IPS-20b (cell line): ENCODE data around the gene BPI.

Source experiments
- H3K27ac ChIP-seq: one replicate; pipeline ENCODE4 v1.5.1; 2013; ENCODE audit warnings: low read length
- H3K27me3 ChIP-seq: 2 replicates; pipeline ENCODE4 v1.6.1; 2013; ENCODE audit warnings: mild to moderate bottlenecking, low read length, inconsistent platforms; ENCODE audit not compliant: insufficient read depth
- H3K36me3 ChIP-seq: 2 replicates; pipeline ENCODE4 v1.6.1; 2013; ENCODE audit warnings: low read depth, mild to moderate bottlenecking, inconsistent platforms, low read length, moderate library complexity; ENCODE audit not compliant: insufficient read depth
- H3K4me1 ChIP-seq: 2 replicates; pipeline ENCODE4 v1.6.1; 2013; ENCODE audit warnings: mild to moderate bottlenecking, control low read depth, inconsistent platforms, low read length, moderate library complexity; ENCODE audit not compliant: insufficient read depth
- H3K4me3 ChIP-seq: 2 replicates; pipeline ENCODE4 v1.5.1; 2013; ENCODE audit warnings: mild to moderate bottlenecking, low read length, inconsistent platforms
- H3K9ac ChIP-seq: 2 replicates; pipeline ENCODE4 v1.6.1; 2013; ENCODE audit warnings: low read depth, mild to moderate bottlenecking, inconsistent platforms, low read length, moderate library complexity
- H3K9me3 ChIP-seq: 2 replicates; pipeline ENCODE4 v1.6.1; 2013; ENCODE audit warnings: mild to moderate bottlenecking, low read depth, low read length, inconsistent platforms; ENCODE audit not compliant: insufficient read depth

BPI gene

GRCh38 chr20:38296433-38296832, 7.5 kb upstream of the BPI start:
- no peak overlapping the region for H3K27ac ChIP-seq
- no peak overlapping the region for H3K4me3 ChIP-seq
- H3K4me1 ChIP-seq, result peaks cover 8% of the 10 kb centered on the region; the same call in 1 of the 2 replicates
- H3K27me3 ChIP-seq, result no peaks in the 10 kb centered on the region
- H3K36me3 ChIP-seq, result no peaks in the 10 kb centered on the region
- H3K9me3 ChIP-seq, result no peaks in the 10 kb centered on the region
- H3K9ac ChIP-seq, result no peak overlapping the region

- Histone ChIP-seq H3K36me3 (no peaks in the 10 kb centered on the region), H3K9me3 (no peaks in the 10 kb centered on the region), H3K27ac (no peak overlapping the region), H3K4me3 (no peak overlapping the region), H3K27me3 (no peaks in the 10 kb centered on the region), H3K9ac (no peak overlapping the region), H3K4me1 (peaks cover 8% of the 10 kb centered on the region; the same call in 1 of the 2 replicates)
These were observed 5.9 kb upstream of the BPI start for GRCh38 chr20:38297916-38298674.

DNA sequence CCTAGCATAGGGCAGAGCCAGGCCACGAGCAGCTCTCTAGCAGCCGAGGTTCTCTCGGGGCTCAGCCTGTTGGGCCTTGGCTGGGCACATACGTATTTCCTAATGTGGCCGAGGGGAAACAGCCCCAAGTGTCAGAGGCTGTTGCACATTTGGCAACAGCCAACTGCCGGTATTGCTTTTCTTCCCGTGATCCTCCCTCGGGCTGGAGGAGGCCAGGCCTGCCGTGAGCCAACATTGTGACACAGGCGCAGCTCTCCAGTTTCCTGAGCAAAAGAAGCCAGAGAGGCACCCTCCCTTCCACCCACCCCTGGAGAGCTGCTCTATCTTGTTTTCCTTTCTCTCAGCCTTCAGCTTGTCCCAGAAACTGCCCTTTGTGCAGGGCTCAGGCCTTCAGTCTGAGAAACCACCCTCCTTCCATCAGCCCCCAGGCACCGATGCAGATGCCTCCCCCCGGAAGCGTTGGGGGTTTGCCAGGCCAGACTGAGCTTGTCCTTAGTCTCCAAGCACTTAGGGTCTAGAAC, 5.1 kb upstream of the BPI start:
- H3K4me3 ChIP-seq, result no peak overlapping the region
- peaks cover 5% of the 10 kb centered on the region; the same call in 1 of the 2 replicates for H3K4me1 ChIP-seq
- no peaks in the 10 kb centered on the region for H3K9me3 ChIP-seq
- no peak overlapping the region for H3K27ac ChIP-seq
- H3K27me3 ChIP-seq, result no peaks in the 10 kb centered on the region
- H3K36me3 ChIP-seq, result no peaks in the 10 kb centered on the region
- H3K9ac ChIP-seq, result no peak overlapping the region

DNA sequence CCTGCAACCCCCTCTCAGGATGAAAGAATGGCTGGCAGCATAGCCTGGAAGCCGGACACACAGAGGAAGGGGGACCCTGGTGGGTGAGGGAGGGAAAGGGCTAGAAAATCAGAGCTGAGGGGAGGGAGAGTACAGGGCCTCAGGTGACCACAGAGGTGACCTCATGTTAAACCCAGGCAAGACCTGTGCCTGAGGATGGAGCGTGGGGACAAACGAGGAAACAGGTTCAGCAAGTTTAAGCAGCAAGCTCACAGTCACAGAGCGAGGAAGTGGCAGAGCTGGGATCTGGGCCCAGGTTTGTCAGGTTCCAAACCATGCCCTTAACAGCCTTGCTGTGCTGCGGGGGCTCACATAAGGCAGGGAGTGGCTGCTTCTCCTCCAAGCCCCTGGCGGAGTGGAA, 4.0 kb upstream of the BPI start:
- no peaks in the 10 kb centered on the region for H3K36me3 ChIP-seq
- no peak overlapping the region for H3K27ac ChIP-seq
- no peak overlapping the region for H3K4me3 ChIP-seq
- H3K27me3 ChIP-seq, result no peaks in the 10 kb centered on the region
- H3K9ac ChIP-seq, result no peak overlapping the region
- H3K4me1 ChIP-seq, result peaks cover 5% of the 10 kb centered on the region; the same call in 1 of the 2 replicates
- H3K9me3 ChIP-seq, result no peaks in the 10 kb centered on the region

GRCh38 chr20:38300438-38300837, 3.5 kb upstream of the BPI start:
- H3K27me3 ChIP-seq, result no peaks in the 10 kb centered on the region
- no peak overlapping the region for H3K9ac ChIP-seq
- no peak overlapping the region for H3K4me3 ChIP-seq
- no peaks in the 10 kb centered on the region for H3K36me3 ChIP-seq
- H3K9me3 ChIP-seq, result no peaks in the 10 kb centered on the region
- H3K4me1 ChIP-seq, result peaks cover 5% of the 10 kb centered on the region; the same call in 1 of the 2 replicates
- no peak overlapping the region for H3K27ac ChIP-seq

DNA sequence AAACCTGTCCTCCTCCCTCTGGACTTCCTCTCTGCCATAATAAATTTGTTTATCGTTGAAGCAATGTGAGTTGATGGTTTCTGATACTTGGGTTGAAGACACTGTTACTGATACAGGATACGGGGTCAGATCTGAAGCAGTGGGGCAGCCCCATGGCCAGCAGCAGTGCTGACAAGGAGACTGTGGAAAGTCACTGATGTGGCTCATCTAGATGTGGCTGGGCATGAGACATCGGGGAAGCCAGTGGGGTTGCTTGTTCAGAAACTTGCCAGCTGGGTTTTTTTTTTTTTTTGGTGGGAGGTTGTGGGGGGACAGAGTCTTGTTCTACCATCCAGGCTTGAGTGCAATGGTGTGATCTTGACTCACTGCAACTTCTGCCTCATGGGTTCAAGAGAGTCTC, 2.6 kb upstream of the BPI start:
- Histone ChIP-seq H3K9ac (no peak overlapping the region), H3K4me3 (no peak overlapping the region), H3K36me3 (no peaks in the 10 kb centered on the region), H3K9me3 (no peaks in the 10 kb centered on the region), H3K4me1 (peaks cover 5% of the 10 kb centered on the region; the same call in 1 of the 2 replicates), H3K27ac (no peak overlapping the region), H3K27me3 (no peaks in the 10 kb centered on the region)

- no peaks in the 10 kb centered on the region for H3K36me3 ChIP-seq
- H3K9ac ChIP-seq, result no peak overlapping the region
- no peaks in the 10 kb centered on the region for H3K9me3 ChIP-seq
- no peaks in the 10 kb centered on the region for H3K27me3 ChIP-seq
- no peak overlapping the region for H3K27ac ChIP-seq
- H3K4me3 ChIP-seq, result no peak overlapping the region
- peaks cover 5% of the 10 kb centered on the region; the same call in 1 of the 2 replicates for H3K4me1 ChIP-seq
These were observed 1.2 kb upstream of the BPI start for GRCh38 chr20:38302786-38303185.

DNA sequence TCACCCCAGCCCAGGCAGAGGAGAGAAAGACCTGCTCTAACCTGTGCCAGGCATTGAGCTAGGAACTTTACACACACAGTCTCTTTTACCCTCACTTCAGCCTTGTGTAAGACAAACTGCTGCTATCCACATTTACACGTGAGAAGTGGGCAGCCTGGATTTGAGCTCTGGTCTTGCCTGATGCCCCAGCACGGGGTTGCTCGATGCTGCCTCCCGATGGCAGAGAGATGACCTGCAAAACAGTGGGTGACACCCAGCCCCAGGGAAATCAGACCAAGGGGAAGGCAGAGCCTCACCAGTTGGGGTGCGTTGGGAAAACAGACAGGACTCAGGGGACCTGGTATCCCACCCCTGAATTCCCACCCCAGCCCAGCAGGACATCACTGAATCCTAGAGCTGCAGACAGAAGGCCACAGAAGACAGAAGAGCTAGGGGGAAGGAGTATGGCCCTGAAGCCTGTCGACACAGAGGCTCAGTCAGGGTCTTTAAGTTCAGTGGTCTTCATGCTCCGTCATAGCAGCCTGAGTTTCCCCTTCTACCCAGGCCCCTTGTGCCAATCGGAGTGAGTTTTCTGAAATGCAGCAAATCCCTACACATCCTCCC, 990 bp downstream of the BPI start:
- H3K4me3 ChIP-seq, result no peak overlapping the region

GRCh38 chr20:38305541-38305940, 1.6 kb downstream of the BPI start:
- H3K27me3 ChIP-seq, result no peaks in the 10 kb centered on the region
- no peak overlapping the region for H3K4me3 ChIP-seq
- H3K4me1 ChIP-seq, result no peaks in the 10 kb centered on the region
- no peaks in the 10 kb centered on the region for H3K9me3 ChIP-seq
- H3K9ac ChIP-seq, result no peak overlapping the region
- no peaks in the 10 kb centered on the region for H3K36me3 ChIP-seq
- H3K27ac ChIP-seq, result no peak overlapping the region

More for the DNA sequence above, 990 bp downstream of the BPI start:
- no peak overlapping the region for H3K9ac ChIP-seq
- H3K27me3 ChIP-seq, result no peaks in the 10 kb centered on the region
- H3K27ac ChIP-seq, result no peak overlapping the region
- no peaks in the 10 kb centered on the region for H3K36me3 ChIP-seq
- H3K9me3 ChIP-seq, result no peaks in the 10 kb centered on the region
- H3K4me1 ChIP-seq, result peaks cover 1% of the 10 kb centered on the region; the same call in 1 of the 2 replicates

DNA sequence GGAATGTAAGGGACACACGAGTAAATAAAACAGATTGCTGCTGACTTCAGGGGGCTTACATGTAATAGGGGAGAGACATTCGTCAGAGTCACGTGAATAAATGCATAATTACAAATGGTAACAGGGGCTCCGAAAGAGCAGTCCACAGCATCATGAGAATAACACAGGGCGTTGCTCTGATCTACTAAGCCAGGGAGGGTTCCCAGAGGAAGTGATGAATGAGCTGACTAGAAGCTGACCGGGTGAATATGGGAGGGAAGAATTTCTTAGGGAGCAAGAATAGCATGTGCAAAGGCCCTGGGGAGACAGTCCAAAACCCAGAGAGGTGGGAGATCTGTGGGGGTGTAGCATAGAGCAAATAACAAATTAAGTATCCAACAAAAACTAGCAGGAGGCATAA, 2.4 kb downstream of the BPI start:
- Histone ChIP-seq H3K27ac (no peak overlapping the region), H3K4me1 (no peaks in the 10 kb centered on the region), H3K9me3 (no peaks in the 10 kb centered on the region), H3K9ac (no peak overlapping the region), H3K36me3 (no peaks in the 10 kb centered on the region), H3K27me3 (no peaks in the 10 kb centered on the region), H3K4me3 (no peak overlapping the region)

- no peak overlapping the region for H3K27ac ChIP-seq
- H3K9me3 ChIP-seq, result no peaks in the 10 kb centered on the region
- H3K27me3 ChIP-seq, result no peaks in the 10 kb centered on the region
- no peak overlapping the region for H3K4me3 ChIP-seq
- no peaks in the 10 kb centered on the region for H3K36me3 ChIP-seq
- H3K9ac ChIP-seq, result no peak overlapping the region
- no peaks in the 10 kb centered on the region for H3K4me1 ChIP-seq
These were observed 3.6 kb downstream of the BPI start for GRCh38 chr20:38307371-38308046.
